HCEC 1CT (cell line): ENCODE measurements around the gene STIP1.
"Not testable (repeated sequence)": the region's sequence is repeated elsewhere in the genome, so short reads cannot be mapped to it uniquely, and the experiment has no call there.

Experiments used
- DNase-seq: peaks from one replicate; pipeline ENCODE4 v3.0.0-alpha.2; 2017

Gene STIP1

GRCh38 chr11:64161037-64161436, 24.9 kb upstream of the STIP1 start:
- no peak for DNase-seq

DNA sequence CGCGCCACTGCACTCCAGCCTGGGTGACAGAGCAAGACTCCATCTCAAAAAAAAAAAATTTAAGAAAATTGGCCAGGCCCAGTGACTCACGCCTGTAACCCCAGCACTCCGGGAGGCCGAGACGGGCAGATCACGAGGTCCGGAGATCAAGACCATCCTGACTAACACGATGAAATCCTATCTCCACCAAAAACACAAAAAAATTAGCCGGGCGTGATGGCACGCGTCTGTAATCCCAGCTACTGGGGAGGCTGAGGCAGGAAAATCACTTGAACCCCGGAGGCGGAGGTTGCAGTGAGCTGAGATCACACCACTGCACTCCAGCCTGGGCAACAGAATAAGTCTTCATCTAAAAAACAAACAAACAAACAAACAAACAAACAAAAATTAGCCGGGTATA, 23.2 kb upstream of the STIP1 start:
- not testable (repeated sequence) for DNase-seq

DNA sequence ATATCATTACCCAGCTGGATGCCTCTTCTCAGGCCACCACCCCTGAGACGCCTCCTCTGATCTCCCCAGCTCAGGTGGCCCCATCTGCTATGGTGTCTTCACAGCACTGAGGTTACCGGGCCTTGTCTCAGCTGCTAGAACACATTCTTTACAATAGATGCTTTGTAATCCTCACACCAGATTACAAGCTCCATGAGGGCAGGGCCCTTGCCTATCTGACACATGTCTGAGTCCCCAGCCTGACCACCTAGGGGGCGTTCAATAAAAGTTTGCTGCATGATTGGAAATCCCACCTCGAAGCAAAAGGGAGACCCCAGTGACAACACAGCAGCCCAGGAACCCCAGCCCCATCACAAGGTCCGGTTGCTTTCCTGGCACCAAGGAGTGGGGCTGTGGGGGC, 22.0 kb upstream of the STIP1 start:
- no peak for DNase-seq

DNA sequence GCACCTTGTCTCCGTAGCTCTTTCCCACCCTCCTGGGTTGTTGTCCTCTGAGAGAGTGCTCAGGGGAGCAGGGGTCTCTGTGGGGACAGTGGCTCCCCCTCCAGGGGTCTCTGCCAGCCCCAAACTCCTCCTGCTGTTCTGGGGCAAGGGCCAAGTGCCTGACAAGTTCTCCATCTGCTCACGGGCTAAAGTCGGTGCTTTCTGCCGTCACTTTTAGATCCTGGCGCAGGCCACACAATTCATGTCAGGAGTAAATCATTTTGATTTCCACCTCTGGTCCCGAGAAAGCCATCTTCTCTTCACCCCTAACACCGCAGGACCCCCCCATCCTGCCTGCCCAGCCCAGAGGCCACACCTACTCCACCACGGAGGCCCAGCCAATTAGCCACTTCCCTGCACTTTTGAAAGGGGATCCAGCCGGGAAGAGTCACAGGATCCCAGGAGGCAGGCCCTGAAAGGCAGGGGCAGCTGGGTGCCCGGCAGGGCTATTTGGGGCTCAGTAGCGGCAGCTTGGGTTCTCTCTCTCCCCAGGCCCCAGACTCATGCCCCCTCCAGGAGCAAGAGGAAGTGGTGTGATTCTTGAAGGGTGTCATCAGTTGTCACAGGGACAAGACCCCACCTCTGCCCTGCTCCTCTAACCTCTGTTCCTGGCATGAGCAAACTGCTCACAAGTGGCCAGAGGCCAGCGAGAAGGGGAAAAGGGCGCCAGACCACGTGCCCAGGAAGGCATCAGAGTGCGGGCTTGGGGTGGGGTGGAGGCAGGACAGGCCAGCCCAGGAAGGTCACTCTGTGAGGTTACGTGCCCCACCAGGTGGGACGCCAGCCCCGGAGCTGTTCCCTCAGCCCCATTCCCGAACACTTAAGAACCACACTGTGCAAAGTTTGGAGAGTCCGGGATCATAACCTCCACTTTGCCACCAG, 21.3 kb upstream of the STIP1 start:
- no peak for DNase-seq

DNA sequence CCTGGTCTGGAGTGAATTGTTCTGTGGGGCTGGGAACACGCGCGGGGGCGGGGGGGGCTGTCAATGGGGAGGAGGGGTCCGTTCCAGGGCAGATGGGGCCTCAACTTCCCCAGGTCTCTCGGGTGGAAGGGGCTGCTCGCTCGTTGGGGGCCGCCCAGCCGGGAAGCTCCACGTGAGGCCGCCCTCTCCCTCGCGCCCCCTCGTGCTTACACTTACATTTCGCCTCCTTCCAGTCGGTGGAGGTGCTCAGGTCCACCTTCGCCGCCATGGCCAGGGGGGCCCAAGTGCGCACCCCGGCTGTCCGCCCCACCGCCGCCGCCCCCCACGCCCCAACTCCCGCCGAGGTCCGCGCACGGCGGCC, 20.5 kb upstream of the STIP1 start:
- no peak for DNase-seq

DNA sequence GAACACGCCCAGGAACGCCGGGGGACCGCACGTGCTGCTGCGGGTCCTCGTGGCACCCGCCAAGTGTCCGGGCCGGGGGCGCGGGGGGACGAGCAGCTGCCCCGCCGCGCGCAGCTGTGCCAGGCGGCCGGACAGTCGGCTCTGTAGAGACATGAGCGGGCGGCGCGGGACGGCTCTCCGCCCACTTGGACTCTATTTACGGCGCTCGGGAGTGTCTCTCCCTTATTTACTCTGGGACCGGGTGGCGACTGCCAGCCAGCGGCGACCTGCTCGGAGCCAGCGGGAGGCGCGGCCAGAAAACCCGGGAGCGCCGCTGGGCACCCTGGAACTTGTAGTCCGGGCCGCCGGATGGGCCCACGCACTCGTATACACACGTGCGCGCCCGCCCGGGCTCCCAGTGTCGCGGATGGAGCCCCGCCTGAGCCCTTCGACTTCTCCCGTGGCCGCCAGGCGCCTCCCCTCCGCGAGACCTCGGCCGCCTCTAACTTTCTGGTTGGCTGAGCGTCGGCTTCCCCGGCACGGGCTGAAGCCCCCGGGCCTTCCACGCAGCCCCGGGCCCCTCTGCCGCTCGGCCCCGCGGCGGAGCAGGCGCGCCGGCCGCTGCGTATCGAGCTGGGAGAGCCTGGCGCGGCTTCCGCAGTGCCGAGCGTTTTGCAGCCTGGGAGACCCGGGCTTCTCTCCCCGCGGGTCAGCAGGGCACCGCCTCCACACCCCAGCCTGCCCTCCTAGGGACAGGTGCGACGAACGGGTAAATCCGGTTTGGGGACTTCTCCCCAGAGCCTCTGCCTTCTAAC, 19.9 kb upstream of the STIP1 start, which contains the start of gene MACROD1:
TSS of gene MACROD1 (minus strand) at position 272 of the 794 bp plus-strand sequence. CDS start at position 153, 119 bp downstream.
- peak; percentile 87 for DNase-seq

DNA sequence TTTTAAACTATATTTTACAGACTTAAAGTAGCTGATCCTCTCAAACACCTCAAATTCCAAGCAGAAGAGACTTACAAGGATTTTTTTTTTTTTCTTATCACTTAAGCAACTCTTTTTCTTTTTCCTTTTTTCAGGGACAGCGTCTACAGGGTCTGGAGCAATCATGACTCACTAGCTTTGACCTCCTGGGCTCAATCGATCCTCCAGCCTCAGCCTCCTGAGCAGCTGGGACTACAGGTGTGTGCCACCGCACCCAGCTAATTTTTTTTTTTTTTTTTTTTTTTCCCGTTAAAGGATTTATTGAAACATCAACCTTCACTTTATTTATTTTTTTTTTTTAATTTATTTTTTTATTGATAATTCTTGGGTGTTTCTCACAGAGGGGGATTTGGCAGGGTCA, 15.6 kb upstream of the STIP1 start:
- no peak for DNase-seq

GRCh38 chr11:64173616-64174355, 12.2 kb upstream of the STIP1 start:
- DNase-seq = peak; percentile 38

DNA sequence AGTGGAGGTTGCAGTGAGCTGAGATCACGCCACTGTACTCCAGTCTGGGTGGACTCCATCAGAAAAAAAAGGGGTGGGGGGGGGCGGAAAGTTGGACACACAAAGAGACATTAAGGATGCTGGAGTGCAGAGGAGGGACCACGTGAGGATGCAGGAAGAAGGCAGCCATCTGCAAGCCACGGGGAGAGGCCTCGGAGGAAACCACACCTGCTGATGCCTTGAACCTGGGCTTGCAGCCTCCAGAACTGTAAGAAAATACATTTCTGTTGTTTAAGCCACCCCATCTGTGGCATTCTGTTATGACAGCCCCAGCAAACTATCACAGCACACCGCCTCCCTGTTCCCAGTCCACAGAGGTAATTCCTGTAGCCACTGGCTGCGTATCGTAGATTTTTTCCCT, 9.2 kb upstream of the STIP1 start:
- no peak for DNase-seq

DNA sequence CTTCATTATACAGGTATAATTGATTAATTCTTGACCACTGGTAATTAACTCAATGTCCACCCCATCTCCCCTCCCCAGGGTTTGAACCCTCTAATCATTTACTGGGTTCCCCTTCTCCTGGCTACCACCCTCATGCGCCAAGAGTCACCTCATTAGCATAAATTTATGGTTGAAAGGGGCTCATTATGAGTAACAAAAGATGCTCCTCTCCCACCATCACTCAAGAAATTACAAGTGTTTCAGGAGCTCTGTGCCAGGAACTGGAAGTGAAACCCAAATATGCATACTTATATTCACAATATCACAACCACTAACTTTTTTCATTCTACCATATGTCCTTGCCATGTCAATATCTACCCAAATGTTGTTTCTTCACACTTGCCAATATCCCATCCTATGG, 7.8 kb upstream of the STIP1 start:
- no peak for DNase-seq

DNA sequence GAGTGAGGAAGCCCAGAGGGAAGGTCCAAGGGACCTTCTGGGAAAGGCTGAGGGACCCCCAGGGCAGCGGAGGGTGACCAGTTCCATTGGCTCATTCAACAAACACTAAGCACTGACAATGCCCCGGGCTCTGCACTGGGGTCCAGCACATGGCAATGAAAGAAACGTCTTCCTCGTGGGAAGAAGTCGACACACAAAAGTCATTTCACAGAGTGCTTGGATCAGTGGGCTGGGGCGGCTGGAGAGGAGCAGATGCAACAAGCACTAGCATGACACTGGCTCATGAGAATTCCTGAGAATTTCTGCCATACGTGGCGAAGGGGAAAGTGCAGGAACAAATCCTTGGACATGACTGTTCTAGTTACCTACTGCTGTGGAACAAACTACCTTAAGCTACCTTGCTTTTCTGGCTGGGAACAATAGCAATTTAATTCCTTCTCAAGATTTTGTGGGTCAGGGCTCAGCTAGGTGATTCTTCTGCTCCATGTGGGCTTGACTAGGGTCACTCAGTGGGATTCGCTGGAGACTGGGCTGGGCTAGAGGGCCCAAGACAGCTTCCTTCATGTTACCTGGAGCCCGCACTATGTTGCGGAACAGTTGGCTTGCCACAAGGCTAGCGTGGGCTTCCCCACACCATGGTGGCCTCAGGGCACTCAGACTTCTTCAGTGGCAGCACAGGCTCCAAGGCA, 6.9 kb upstream of the STIP1 start:
- no peak for DNase-seq

DNA sequence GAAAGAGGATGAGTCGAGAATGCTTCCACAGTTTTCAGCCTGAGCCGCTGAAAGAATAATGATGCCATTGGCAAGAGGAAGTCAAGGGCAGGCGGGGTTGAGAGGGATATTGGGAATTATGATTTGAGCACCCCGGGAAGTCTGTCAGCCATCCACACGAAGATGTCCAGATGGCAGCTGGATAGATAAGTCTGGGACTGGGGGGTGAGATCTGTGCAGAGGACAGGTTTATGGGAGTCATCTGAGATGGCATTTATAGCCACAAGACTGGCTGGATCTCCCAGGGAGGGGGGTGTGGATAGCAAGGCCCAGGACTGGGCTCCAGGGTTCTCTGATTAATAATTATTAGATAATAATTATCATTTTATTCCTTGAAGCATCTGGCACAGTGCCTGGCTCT, 5.1 kb upstream of the STIP1 start:
- DNase-seq = no peak

- DNase-seq = peak; percentile 90
Measured at GRCh38 chr11:64181506-64182411, 4.2 kb upstream of the STIP1 start.

- DNase-seq = no peak
Measured at GRCh38 chr11:64183890-64184289, 2.1 kb upstream of the STIP1 start.

- DNase-seq = peak; percentile 81
Measured at GRCh38 chr11:64185175-64185692, 737 bp upstream of the STIP1 start.

DNA sequence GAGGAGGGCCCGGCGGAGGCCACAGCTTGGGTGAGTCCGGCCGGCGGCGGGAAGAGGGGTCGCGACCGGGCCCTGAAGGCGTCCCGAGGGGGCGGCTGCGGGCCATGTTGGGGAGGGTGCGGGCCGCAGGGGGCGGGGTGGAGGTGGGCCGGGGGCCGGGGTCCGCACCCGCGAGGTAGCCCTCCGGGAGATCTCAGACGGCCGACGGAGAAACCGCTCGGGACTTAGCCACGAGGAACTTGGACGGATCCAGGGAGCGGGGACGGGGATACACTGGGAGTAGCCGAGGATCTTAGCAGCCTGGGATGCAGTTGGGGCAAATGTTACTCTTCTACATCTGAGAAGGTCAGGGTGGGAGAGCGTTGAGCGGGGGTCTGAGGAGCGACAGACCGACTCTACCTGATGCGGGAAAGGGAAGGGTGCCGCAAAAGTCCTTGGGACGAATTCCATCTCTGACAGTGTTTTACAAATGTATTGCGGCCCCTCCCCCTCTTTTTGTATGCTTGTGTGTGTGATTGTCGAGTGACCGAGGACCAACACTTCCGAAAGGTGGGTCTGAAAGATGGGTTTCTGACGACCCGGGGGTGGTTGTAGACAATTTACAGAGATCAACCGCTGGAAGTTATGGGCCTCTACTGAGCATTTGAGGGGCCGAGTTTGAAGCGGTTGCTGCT, 658 bp downstream of the STIP1 start:
- no peak for DNase-seq

- no peak for DNase-seq
Measured at GRCh38 chr11:64192434-64192833, 6.5 kb downstream of the STIP1 start.

GRCh38 chr11:64196626-64197025, 10.7 kb downstream of the STIP1 start:
- DNase-seq = no peak

DNA sequence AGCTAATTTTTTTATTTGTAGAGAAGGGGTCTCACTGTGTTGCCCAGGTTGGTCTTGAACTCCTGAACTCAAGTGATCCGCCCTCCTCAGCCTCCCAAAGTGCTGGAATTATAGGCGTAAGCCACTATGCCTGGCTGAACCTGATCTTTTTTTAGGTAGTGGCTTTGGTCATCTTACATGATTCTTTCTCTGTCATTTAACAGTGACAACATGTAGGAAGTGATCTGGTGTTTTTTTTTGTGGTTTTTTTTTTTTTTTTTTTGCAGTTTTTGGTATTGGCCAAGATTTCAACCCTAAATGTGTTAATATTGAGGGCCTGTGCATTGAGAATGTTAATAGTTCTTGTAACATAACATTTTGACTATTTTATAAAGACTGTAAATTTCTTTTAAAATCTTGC, 12.5 kb downstream of the STIP1 start:
- no peak for DNase-seq

GRCh38 chr11:64201543-64201942, 15.6 kb downstream of the STIP1 start:
- DNase-seq = no peak

DNA sequence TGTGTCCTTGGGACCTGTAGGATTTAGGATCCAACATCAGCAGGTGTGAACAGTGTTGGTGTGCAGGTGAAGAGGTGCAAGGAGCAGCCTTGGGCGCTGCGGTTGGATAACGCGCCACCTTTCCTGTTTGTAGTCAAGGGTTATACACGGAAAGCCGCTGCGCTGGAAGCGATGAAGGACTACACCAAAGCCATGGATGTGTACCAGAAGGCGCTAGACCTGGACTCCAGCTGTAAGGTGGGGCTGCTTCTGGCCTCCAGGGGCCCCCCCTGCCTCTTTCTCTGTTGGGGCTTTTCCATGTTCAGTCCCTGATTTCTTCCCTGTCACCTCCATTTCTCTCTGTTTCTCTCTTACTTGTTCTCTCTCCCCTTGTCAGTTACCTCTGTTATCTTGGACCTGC, 17.0 kb downstream of the STIP1 start:
- DNase-seq = no peak
